Left lung (tissue), 10 donors: ENCODE measurements around the gene MOB1A. TPM values are rescaled to one million over a fixed set of nuclear protein-coding genes. Genes with fewer than 3 reads are reported as not detected.
"Not testable (repeated sequence)": the region's sequence is repeated elsewhere in the genome, so short reads cannot be mapped to it uniquely, and the experiment has no call there.

ENCODE experiments used
- ATAC-seq: fragments of 200-7000 bp; cut with Tn5 transposase; one replicate; pipeline ENCODE4 v1.9.1; 2020; ENCODE audit warnings: moderate library complexity
- DNase-seq, 4 donors: peaks; one replicate each; pipeline ENCODE4 v3.0.0-alpha.2; 2013 to 2020
- H3K27ac ChIP-seq, 2 donors: fragments of 200-600 bp; sonication (generic) in 1 of 2; one replicate each; pipeline versions ENCODE4 v1.5.0 to v1.8.0; 2020 to 2021
- H3K27me3 ChIP-seq, 2 donors: fragments of 200-600 bp; sonication (generic) in 1 of 2; one replicate each; pipeline versions ENCODE4 v1.5.0 to v1.8.0; 2020 to 2021
- H3K36me3 ChIP-seq, 2 donors: fragments of 200-600 bp; sonication (generic) in 1 of 2; one replicate each; pipeline versions ENCODE4 v1.5.0 to v1.8.0; 2020 to 2021
- H3K4me1 ChIP-seq, 2 donors: fragments of 200-600 bp; one replicate each; pipeline ENCODE4 v1.8.0; 2021
- H3K4me3 ChIP-seq, 2 donors: fragments of 200-600 bp; sonication (generic) in 1 of 2; one replicate each; pipeline versions ENCODE4 v1.5.0 to v1.8.0; 2020 to 2021; ENCODE audit warnings: mild to moderate bottlenecking in 1 of 2
- H3K9me3 ChIP-seq, 2 donors: fragments of 200-600 bp; sonication (generic) in 1 of 2; one replicate each; pipeline versions ENCODE4 v1.5.0 to v1.8.0; 2020 to 2021
- intact Hi-C, 2 donors: fragments of 100-400 bp; cut with DNase I; formaldehyde crosslinking; loops; one replicate each; pipeline versions ENCODE4 v1.11.2 to v1.14.2; 2022
- polyA plus RNA-seq, 6 donors: library from polyadenylated mRNA; unstranded; fragments of 120-200 nt; gene quantifications; one replicate each; pipeline ENCODE4 v1.2.1, GENCODE V29; 2013; ENCODE audit not compliant: insufficient read length in 6 of 6
- total RNA-seq, 2 donors: library from RNA; stranded (reverse); fragmentation: NEBNext Ultra II Directional; extraction: Animal tissue kit (Norgen Biotek cat#: 25700); gene quantifications; one replicate each; pipeline ENCODE4 v1.2.1, GENCODE V29; 2021
- TF ChIP-seq, protein P1 (sequence below), 2 donors: fragments of 200-600 bp; sonication (generic) in 1 of 2; IDR thresholded peaks; one replicate each; pipeline versions ENCODE4 v1.5.0 to v1.8.0; 2021; ENCODE audit warnings: antibody characterized with exemption in 2 of 2
- donor health status: DM: no; HTN: yes; CAD: no.
- donor health status: DM: no; HTN: no; CAD: no.

The MOB1A gene
- total and polyA plus RNA-seq, 8 donors: 78.8 to 154 (median 85.2) TPM

DNA sequence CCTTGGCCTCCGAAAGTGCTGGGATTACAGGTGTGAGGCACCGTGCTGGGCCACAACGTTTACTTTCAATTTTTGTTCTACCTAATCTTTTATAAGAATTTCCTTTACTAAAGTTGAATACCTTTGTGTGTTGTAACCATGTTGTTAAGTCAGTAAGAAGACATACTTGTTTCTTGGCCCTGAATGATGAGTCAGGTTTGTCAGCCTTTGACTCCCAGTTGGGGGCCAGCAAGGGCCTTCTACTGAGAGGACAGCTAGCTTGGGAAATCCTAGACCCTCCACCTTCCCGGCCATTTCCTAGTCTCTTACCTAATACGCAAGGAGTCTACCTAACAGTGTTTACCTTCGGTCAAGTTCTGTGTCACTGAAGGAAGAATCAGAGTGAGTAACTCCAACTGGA lies 42.4 kb upstream of the MOB1A start:
- H3K27ac ChIP-seq: no peak overlapping the region
- no peaks in the 10 kb centered on the region for H3K27me3 ChIP-seq
- no peak for DNase-seq
- intact Hi-C loops: no loop called here
- ATAC-seq: no peak
- no peaks in the 10 kb centered on the region for H3K9me3 ChIP-seq
- peaks cover 0 to 7% of the 10 kb centered on the region in 2 donors for H3K4me1 ChIP-seq
- H3K36me3 ChIP-seq: peaks cover 0 to 36% of the 10 kb centered on the region in 2 donors
- TF ChIP-seq, protein P1, sequence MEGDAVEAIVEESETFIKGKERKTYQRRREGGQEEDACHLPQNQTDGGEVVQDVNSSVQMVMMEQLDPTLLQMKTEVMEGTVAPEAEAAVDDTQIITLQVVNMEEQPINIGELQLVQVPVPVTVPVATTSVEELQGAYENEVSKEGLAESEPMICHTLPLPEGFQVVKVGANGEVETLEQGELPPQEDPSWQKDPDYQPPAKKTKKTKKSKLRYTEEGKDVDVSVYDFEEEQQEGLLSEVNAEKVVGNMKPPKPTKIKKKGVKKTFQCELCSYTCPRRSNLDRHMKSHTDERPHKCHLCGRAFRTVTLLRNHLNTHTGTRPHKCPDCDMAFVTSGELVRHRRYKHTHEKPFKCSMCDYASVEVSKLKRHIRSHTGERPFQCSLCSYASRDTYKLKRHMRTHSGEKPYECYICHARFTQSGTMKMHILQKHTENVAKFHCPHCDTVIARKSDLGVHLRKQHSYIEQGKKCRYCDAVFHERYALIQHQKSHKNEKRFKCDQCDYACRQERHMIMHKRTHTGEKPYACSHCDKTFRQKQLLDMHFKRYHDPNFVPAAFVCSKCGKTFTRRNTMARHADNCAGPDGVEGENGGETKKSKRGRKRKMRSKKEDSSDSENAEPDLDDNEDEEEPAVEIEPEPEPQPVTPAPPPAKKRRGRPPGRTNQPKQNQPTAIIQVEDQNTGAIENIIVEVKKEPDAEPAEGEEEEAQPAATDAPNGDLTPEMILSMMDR (IDR thresholded peaks at IDR 0.05): no peak
- H3K4me3 ChIP-seq: no peak overlapping the region

DNA sequence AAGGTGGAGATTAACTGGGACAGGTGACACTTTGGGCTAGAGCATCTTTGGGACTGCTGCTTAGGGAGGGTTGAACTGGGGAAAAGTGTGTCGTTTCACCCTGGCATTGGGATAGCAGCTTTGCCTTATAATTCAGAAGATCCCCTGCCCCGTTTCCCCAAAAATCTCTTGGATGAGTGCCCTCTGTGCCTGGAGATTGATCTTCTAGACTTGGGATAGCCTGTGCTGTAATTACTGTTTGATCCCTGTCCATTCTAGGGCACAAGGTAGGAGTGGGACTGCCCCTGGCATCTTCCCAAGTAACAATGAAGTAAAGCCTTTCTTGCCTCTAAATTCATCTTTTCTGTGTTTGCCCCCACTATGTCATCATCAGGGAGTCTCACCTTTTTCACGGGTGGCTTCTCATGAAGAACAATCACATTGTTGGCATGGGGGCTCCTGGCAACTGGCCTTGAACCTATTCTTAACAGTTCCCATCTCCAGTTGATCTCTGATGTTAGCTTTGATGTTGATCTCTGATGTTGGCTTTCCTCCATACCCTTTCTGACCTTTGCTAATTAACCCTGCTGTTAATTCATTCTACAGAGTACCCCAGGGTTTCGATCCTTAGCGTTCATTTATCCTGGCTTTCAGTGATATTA lies 41.3 kb upstream of the MOB1A start:
- H3K4me3 ChIP-seq: no peak overlapping the region
- intact Hi-C loops: no loop called here
- TF ChIP-seq, protein P1 (IDR thresholded peaks at IDR 0.05): no peak
- no peaks in the 10 kb centered on the region for H3K27me3 ChIP-seq
- ATAC-seq: no peak
- peaks cover 0 to 47% of the 10 kb centered on the region in 2 donors for H3K36me3 ChIP-seq
- peaks cover 0 to 7% of the 10 kb centered on the region in 2 donors for H3K4me1 ChIP-seq
- no peak overlapping the region for H3K27ac ChIP-seq
- no peaks in the 10 kb centered on the region for H3K9me3 ChIP-seq
- no peak for DNase-seq

DNA sequence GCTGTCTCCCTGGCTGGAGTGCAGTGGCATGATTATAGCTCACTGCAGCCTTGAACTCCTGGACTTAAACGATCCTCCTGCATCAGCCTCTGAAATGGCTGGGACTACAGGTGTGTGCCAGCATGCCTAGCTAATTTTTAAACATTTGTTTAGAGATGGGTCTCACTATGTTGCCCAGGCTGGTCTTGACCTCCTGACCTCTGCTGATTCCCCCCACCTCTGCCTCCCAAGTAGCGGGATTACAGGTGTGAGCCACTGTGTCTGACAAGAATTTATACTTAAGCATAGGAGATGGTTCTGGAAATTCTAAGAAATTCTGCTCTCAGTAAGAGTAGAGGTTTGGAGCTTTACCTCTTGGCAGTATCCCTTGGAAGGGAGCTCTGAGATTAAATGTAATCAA lies 38.0 kb upstream of the MOB1A start:
- H3K27ac ChIP-seq: no peak overlapping the region
- H3K27me3 ChIP-seq: no peaks in the 10 kb centered on the region
- peaks cover 0 to 80% of the 10 kb centered on the region in 2 donors for H3K36me3 ChIP-seq
- TF ChIP-seq, protein P1 (IDR thresholded peaks at IDR 0.05): no peak
- ATAC-seq: no peak
- no peak for DNase-seq
- H3K4me3 ChIP-seq: no peak overlapping the region
- no peaks in the 10 kb centered on the region for H3K9me3 ChIP-seq
- no peaks in the 10 kb centered on the region for H3K4me1 ChIP-seq
- intact Hi-C loops: no loop called here

DNA sequence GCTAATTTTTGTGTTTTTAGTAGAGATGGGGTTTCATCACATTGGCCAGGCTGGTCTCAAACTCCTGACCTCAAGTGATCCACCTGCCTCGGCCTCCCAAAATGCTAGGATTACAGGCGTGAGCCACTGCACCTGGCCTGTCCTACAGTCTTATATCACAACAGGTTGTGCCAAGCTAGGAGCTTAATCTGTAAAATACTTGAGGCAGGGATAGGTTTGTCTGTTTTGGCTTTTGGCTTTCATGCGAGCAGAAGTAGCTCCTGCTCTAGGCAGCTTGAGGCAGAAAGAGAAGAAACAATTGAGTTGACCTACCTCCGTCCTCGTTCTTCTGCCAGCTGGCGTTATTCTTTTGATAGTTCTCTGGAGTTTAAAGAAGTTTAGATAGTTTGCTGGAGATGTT lies 37.1 kb upstream of the MOB1A start:
- H3K4me3 ChIP-seq, DNase-seq, H3K9me3 ChIP-seq, ATAC-seq, H3K27ac ChIP-seq, H3K27me3 ChIP-seq, intact Hi-C loops, H3K4me1 ChIP-seq: not testable (repeated sequence)
- peaks cover 0 to 81% of the 10 kb centered on the region in 2 donors for H3K36me3 ChIP-seq

DNA sequence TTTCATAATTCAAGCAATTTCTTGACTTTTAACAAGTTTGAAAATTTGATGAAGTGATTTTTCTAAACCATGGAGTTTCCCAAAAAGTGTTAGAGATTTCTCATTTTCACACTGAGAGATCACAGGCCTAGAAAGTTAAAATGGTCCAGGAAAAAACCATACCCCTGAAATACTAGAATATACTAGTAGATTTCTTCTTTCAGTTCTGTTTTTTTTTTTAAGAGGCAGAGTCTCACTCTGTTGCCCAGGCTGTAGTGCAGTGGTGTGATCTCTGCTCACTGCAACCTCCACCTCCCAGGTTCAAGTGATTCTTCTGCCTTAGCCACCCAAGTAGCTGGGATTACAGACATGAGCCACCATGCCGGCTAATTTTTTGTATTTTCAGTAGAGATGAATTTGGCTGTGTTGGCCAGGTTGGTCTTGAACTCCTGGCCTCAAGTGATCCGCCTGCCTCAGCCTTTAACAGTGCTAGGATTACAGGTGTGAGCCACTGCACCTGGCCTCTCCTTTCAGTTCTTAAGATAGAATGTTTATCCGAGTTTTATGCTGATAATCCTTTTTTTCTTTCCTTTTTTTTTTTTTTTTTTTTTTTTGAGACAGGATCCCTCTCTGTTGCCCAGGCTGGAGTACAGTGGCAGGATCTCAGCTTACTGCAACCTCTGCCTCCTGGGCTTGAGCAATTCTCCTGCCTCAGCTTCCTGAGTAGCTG lies 34.2 kb upstream of the MOB1A start:
- TF ChIP-seq, protein P1 (IDR thresholded peaks at IDR 0.05): no peak
- H3K4me3 ChIP-seq: no peak overlapping the region
- ATAC-seq: no peak
- no peak for DNase-seq
- H3K9me3 ChIP-seq: no peaks in the 10 kb centered on the region
- no peak overlapping the region for H3K27ac ChIP-seq
- no peaks in the 10 kb centered on the region for H3K4me1 ChIP-seq
- no peaks in the 10 kb centered on the region for H3K27me3 ChIP-seq
- intact Hi-C loops: no loop called here
- peaks cover 0 to 100% of the 10 kb centered on the region in 2 donors for H3K36me3 ChIP-seq
